ENCODE data around the gene NR5A1. TPM values are rescaled to one million over a fixed set of nuclear protein-coding genes. Genes with fewer than 3 reads are reported as not detected.
A peak's percentile ranks its signal among the peaks of the same experiment; 100 is the strongest.

The NR5A1 gene
- total RNA-seq, 2 donors from 2014 or later = not detected

DNA sequence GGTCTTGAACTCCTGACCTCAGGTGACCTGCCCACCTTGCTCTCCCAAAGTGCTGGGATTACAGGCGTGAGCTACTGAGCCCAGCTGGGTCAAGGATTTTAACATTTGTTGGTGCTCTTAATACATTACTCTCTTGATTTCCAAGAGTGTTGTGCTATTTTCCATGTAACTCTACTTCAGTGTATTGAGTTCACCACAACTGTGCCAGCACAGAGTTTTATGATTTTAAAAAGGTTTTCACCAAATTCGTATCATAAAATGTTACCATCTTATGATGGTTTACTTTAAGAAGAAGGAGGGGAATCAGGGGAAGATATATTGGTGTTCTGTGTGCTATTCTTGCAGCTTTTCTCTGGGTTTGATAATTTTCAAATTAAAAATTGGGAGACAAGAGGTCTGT is 63.6 kb downstream of the NR5A1 start:
- no peak overlapping the region for H3K27ac Mint-ChIP-seq
- no peaks in the 10 kb centered on the region for H3K36me3 Mint-ChIP-seq (ENCODE audit: low read depth)

GRCh38 chr9:124442826-124443225 is 64.4 kb downstream of the NR5A1 start:
- Mint-ChIP-seq H3K27me3 (peaks cover 22% of the 10 kb centered on the region), H3K36me3 (ENCODE audit: low read depth) (no peaks in the 10 kb centered on the region), H3K27ac (no peak overlapping the region), H3K4me3 (no peak overlapping the region), H3K9me3 (no peaks in the 10 kb centered on the region), H3K4me1 (no peaks in the 10 kb centered on the region)
- ATAC-seq (replicated peaks) = no peak

More for the DNA sequence above, 63.6 kb downstream of the NR5A1 start:
- H3K27me3 Mint-ChIP-seq = peaks cover 22% of the 10 kb centered on the region
- H3K4me3 Mint-ChIP-seq = no peak overlapping the region
- no peak for ATAC-seq (replicated peaks)
- H3K9me3 Mint-ChIP-seq = no peaks in the 10 kb centered on the region
- no peaks in the 10 kb centered on the region for H3K4me1 Mint-ChIP-seq

DNA sequence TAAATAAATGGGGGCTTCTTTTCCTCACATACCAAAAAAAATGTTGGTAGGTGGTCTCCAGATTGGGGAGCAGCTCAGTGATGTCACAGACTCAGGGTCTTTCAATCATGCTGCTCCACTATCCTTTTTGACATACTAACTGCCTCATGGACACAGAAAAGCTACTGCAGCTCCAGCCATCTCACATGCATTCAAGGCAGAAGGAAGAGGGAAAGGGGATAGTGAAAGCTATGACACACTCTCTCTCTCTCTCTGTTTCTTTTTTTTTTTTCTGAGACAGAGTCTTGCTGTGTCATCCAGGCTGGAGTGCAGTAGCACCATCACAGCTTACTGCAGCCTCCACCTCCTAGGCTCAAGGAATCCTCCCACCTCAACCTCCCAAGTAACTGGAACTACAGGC is 64.8 kb downstream of the NR5A1 start:
- H3K4me3 Mint-ChIP-seq = no peak overlapping the region
- no peaks in the 10 kb centered on the region for H3K9me3 Mint-ChIP-seq
- H3K27me3 Mint-ChIP-seq = peaks cover 22% of the 10 kb centered on the region

GRCh38 chr9:124441291-124441690 is 65.9 kb downstream of the NR5A1 start:
- Mint-ChIP-seq H3K9me3 (no peaks in the 10 kb centered on the region), H3K27me3 (peaks cover 17% of the 10 kb centered on the region), H3K4me3 (no peak overlapping the region), H3K36me3 (ENCODE audit: low read depth) (no peaks in the 10 kb centered on the region), H3K4me1 (no peaks in the 10 kb centered on the region), H3K27ac (no peak overlapping the region)
- ATAC-seq (replicated peaks) = no peak

More for the DNA sequence above, 64.8 kb downstream of the NR5A1 start:
- peak; percentile 28 for ATAC-seq (replicated peaks)
- Mint-ChIP-seq H3K4me1 (no peaks in the 10 kb centered on the region), H3K36me3 (ENCODE audit: low read depth) (no peaks in the 10 kb centered on the region), H3K27ac (no peak overlapping the region)

GRCh38 chr9:124440786-124441185 is 66.4 kb downstream of the NR5A1 start:
- Mint-ChIP-seq H3K4me1 (no peaks in the 10 kb centered on the region), H3K27me3 (peaks cover 17% of the 10 kb centered on the region), H3K27ac (no peak overlapping the region), H3K9me3 (no peaks in the 10 kb centered on the region), H3K36me3 (ENCODE audit: low read depth) (no peaks in the 10 kb centered on the region), H3K4me3 (no peak overlapping the region)
- ATAC-seq (replicated peaks) = no peak

DNA sequence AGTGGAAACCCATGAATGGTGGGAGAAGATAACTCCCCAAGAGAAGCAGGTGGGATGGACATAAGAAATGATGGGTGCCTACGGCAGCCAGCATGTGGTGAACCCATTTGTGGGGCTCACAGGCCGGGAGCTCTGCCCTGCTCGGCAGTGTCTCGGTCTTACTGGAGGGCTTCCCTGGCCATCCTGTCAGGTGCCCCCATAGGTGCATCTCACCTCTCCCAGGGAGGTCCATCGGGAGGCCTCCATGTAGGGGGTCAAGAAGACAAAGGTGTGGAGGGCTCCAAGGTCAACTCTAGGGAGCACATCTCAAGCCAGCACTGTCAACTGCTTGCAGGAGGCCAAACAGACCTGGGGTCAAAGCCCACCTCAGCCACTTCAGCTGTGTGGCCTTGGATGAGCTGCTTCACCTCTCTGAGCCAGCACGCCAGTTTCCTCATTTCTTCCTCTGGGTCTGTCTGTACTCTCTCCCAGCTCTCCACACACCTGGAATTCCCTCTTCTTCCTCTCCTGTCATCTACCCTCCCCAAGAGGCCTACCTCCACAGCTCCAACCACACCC is 67.4 kb downstream of the NR5A1 start:
- no peak for ATAC-seq (replicated peaks)
- no peaks in the 10 kb centered on the region for H3K4me1 Mint-ChIP-seq
- peaks cover 17% of the 10 kb centered on the region for H3K27me3 Mint-ChIP-seq
- no peaks in the 10 kb centered on the region for H3K9me3 Mint-ChIP-seq
- no peaks in the 10 kb centered on the region for H3K36me3 Mint-ChIP-seq (ENCODE audit: low read depth)
- no peak overlapping the region for H3K4me3 Mint-ChIP-seq
- no peak overlapping the region for H3K27ac Mint-ChIP-seq

GRCh38 chr9:124439086-124439485 is 68.1 kb downstream of the NR5A1 start:
- no peak overlapping the region for H3K27ac Mint-ChIP-seq
- no peak for ATAC-seq (replicated peaks)
- H3K4me1 Mint-ChIP-seq = no peaks in the 10 kb centered on the region
- H3K4me3 Mint-ChIP-seq = no peak overlapping the region
- H3K9me3 Mint-ChIP-seq = no peaks in the 10 kb centered on the region
- H3K27me3 Mint-ChIP-seq = peaks cover 21% of the 10 kb centered on the region
- H3K36me3 Mint-ChIP-seq (ENCODE audit: low read depth) = no peaks in the 10 kb centered on the region

- Mint-ChIP-seq H3K36me3 (ENCODE audit: low read depth) (no peaks in the 10 kb centered on the region), H3K27ac (no peak overlapping the region), H3K4me3 (no peak overlapping the region), H3K27me3 (peaks cover 17% of the 10 kb centered on the region), H3K9me3 (no peaks in the 10 kb centered on the region), H3K4me1 (no peaks in the 10 kb centered on the region)
- ATAC-seq (replicated peaks) = no peak
These were observed 69.1 kb downstream of the NR5A1 start for GRCh38 chr9:124438091-124438490.

DNA sequence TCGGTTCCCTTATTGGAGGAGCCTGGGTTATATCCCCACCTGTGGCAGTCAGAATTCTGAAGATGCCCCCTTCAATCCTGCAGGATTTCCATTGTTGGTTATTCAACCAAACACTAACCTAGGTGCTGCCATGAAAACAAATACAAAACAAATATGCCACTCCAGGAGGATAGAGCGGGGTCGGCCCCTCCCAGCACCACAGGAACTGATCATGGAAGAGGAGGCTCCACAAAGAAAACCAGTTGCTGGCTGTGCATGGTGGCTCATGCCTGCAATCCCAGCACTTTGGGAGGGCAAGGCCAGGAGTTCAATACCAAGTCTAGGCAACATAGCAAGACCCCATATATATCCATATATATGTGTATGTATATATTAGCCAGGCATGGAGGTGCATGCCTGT is 70.1 kb downstream of the NR5A1 start:
- H3K27me3 Mint-ChIP-seq = peaks cover 23% of the 10 kb centered on the region
- no peaks in the 10 kb centered on the region for H3K4me1 Mint-ChIP-seq
- no peaks in the 10 kb centered on the region for H3K36me3 Mint-ChIP-seq (ENCODE audit: low read depth)
- no peak overlapping the region for H3K4me3 Mint-ChIP-seq
- no peak for ATAC-seq (replicated peaks)
- no peaks in the 10 kb centered on the region for H3K9me3 Mint-ChIP-seq
- no peak overlapping the region for H3K27ac Mint-ChIP-seq

- no peaks in the 10 kb centered on the region for H3K9me3 Mint-ChIP-seq
- H3K27ac Mint-ChIP-seq = no peak overlapping the region
- H3K36me3 Mint-ChIP-seq (ENCODE audit: low read depth) = no peaks in the 10 kb centered on the region
- no peak overlapping the region for H3K4me3 Mint-ChIP-seq
- no peaks in the 10 kb centered on the region for H3K4me1 Mint-ChIP-seq
- H3K27me3 Mint-ChIP-seq = peaks cover 18% of the 10 kb centered on the region
- ATAC-seq (replicated peaks) = no peak
These were observed 70.9 kb downstream of the NR5A1 start for GRCh38 chr9:124436320-124436719.

Other genes starting within 250 kb of the NR5A1 start
- gene NEK6, start 249.4 kb downstream of the NR5A1 start, total RNA-seq = 1 to 10 TPM; 6.8 to 7.6 TPM
- gene PSMB7, start 92.0 kb downstream of the NR5A1 start, total RNA-seq = 100 to 1,000 TPM; 105 to 175 TPM
- gene ADGRD2, start 56.9 kb downstream of the NR5A1 start, total RNA-seq = not detected

Measured in activated T-helper 17 cell treated with anti-CD3 and anti-CD28 coated beads, Interleukin-2, amount 50 U/mL, for 72 hours (primary cell).